HG03442 (cell line): ENCODE data around the gene FBXO42.

ENCODE experiments used
- ATAC-seq: cut with Tn5 transposase; IDR thresholded peaks from one replicate; pipeline ENCODE4 v1.9.1; 2021; ENCODE audit warnings: mild to moderate bottlenecking, moderate library complexity; ENCODE audit not compliant: unreplicated experiment

FBXO42 gene

GRCh38 chr1:16206547-16207317 lies 145.5 kb downstream of the FBXO42 start:
- ATAC-seq: peak; percentile 65

GRCh38 chr1:16205891-16206546 lies 146.3 kb downstream of the FBXO42 start:
- ATAC-seq: peak; percentile 4

- no peak for ATAC-seq
These were observed 147.0 kb downstream of the FBXO42 start for GRCh38 chr1:16205334-16205671.

GRCh38 chr1:16204634-16205333 lies 147.5 kb downstream of the FBXO42 start:
- ATAC-seq: no peak

GRCh38 chr1:16204216-16204615 lies 148.1 kb downstream of the FBXO42 start:
- no peak for ATAC-seq

- ATAC-seq: no peak
These were observed 148.7 kb downstream of the FBXO42 start for GRCh38 chr1:16203550-16203949.

GRCh38 chr1:16202281-16203210 lies 149.7 kb downstream of the FBXO42 start:
- ATAC-seq: no peak

- ATAC-seq: no peak
These were observed 152.6 kb downstream of the FBXO42 start for GRCh38 chr1:16199700-16200099.

GRCh38 chr1:16199157-16199501 lies 153.2 kb downstream of the FBXO42 start:
- ATAC-seq: no peak

GRCh38 chr1:16198444-16199156 lies 153.7 kb downstream of the FBXO42 start:
- ATAC-seq: no peak

- ATAC-seq: no peak
These were observed 155.4 kb downstream of the FBXO42 start for GRCh38 chr1:16196874-16197273.
